GM13977 (cell line): ENCODE data around the gene FAM184B.
"Not testable (repeated sequence)": the region's sequence is repeated elsewhere in the genome, so short reads cannot be mapped to it uniquely, and the experiment has no call there.

Experiments used
- DNase-seq: peaks from one replicate; pipeline ENCODE4 v3.0.0; 2012; ENCODE audit warnings: low spot score
- CTCF ChIP-seq: IDR thresholded peaks from 2 replicates; pipeline ENCODE4 v1.5.1; 2012; ENCODE audit warnings: mild to moderate bottlenecking, control low read depth; ENCODE audit not compliant: insufficient read depth; ENCODE audit errors: extremely low read depth, missing control alignments
- in situ Hi-C: fragments of 300-500 bp; cut with MboI; formaldehyde crosslinking; loops from one replicate; pipeline ENCODE4 v1.12.0; 2022; ENCODE audit warnings: low sequenced_read_pairs, low pct_unique_long_range_greater_than_20kb, mixed read lengths, inconsistent platforms; ENCODE audit not compliant: unreplicated experiment

Gene FAM184B

GRCh38 chr4:17715511-17715910 lies 65.9 kb downstream of the FAM184B start:
- in situ Hi-C loops, result no loop called here
- DNase-seq, result no peak
- TF ChIP-seq CTCF, result no peak

DNA sequence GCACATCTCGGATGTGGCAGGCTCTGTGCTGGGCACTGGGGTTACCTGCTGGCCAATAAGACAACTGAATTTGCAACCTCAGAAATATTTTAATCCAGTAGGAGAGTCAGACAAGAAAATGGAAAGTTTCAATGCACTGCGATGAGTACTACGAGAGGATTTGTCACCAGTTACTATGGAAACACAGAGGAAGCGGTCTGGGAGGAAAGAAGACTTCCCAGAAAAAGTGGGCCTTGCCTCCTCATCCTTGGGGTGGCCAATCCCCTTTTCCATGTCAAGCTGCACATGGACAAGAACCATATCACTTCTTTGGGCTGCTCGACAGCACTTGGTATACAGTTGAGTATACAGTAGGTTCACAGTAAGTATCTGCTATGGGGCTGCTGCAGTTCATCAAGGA lies 67.6 kb downstream of the FAM184B start:
- TF ChIP-seq CTCF, result no peak
- in situ Hi-C loops, result no loop called here
- DNase-seq, result no peak

GRCh38 chr4:17712166-17712565 lies 69.3 kb downstream of the FAM184B start:
- in situ Hi-C loops, result no loop called here
- no peak for DNase-seq

GRCh38 chr4:17711206-17711605 lies 70.2 kb downstream of the FAM184B start:
- in situ Hi-C loops, DNase-seq: not testable (repeated sequence)

More at GRCh38 chr4:17712166-17712565, 69.3 kb downstream of the FAM184B start:
- TF ChIP-seq CTCF, result no peak

DNA sequence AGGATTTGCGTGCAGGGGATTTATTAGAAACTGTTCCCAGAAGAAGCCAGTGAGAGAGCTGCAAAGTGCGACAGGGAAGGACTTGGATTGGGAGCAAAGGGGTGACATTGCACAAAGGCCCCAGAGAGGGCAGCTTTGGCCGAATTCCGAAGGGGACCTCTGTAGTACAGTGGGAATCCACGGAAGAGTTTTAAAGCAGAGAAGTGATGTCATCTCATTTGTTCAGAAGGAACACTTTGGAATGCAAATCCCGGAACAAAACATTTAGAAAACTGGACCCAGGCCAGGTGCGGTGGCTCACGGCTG lies 71.7 kb downstream of the FAM184B start:
- in situ Hi-C loops, result no loop called here
- TF ChIP-seq CTCF, result no peak
- no peak for DNase-seq

GRCh38 chr4:17708992-17709762 lies 72.2 kb downstream of the FAM184B start:
- in situ Hi-C loops, result no loop called here
- TF ChIP-seq CTCF, result no peak
- DNase-seq, result no peak

DNA sequence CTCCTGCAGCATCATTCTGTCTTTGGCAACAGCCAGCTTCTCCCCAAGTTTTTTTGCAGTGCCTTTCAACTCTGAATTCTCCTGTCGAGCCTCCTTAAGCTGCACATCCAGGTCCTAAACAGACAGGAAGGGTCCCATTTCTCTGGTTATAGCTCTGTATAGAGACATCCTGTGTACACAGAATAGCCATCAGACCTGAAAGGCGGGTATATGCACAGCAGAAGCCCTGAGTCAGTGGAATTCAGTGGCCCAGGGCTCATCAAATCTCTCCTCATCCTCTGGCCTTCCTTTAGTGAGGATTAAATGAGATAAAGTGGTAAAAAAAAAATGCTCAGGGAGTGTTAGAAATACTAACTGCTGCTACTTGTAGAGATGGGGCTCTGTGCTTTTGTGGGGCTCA lies 73.8 kb downstream of the FAM184B start:
- no peak for TF ChIP-seq CTCF
- DNase-seq, result no peak
- in situ Hi-C loops, result no loop called here
